ENCODE data around the gene NAXE. TPM values are rescaled to one million over a fixed set of nuclear protein-coding genes. Genes with fewer than 3 reads are reported as not detected.

Gene NAXE
- total and polyA plus RNA-seq, 2 of the 13 experiments (the other 11 are each of a cell fraction or from before 2014, with no cell fraction given), result 39.4 to 59.4 TPM

- intact Hi-C loops (cut with micrococcal nuclease; ENCODE audit: unreplicated experiment), result no loop called here
- DNase-seq (ENCODE audit: low spot score) (no peak), FAIRE-seq (no peak), ATAC-seq (no peak)
- Histone ChIP-seq H4K20me1 (ENCODE audit: insufficient read depth, low read length) (no peaks in the 10 kb centered on the region), H3K4me2 (ENCODE audit: low read depth, low read length) (no peak overlapping the region), H3K27me3 (ENCODE audit: control insufficient read depth in 1 of 2, insufficient read depth in 2 of 2, low read length in 2 of 2) (no peaks in the 10 kb centered on the region), H3K27ac (ENCODE audit: extremely low read length, insufficient read depth, low read length) (no peak overlapping the region), H3K79me2 (ENCODE audit: insufficient read depth, low read length) (no peaks in the 10 kb centered on the region), H3K4me1 (ENCODE audit: insufficient read depth, low read length) (no peaks in the 10 kb centered on the region), H3K36me3 (replicated peaks in 1 of 2; ENCODE audit: control insufficient read depth in 1 of 2, insufficient read depth in 2 of 2, low read length in 2 of 2) (peaks cover 15 to 44% of the 10 kb centered on the region in 2 experiments; a peak in 4 of 5 replicates), H3K9me3 (ENCODE audit: low read length) (no peaks in the 10 kb centered on the region), H3K9ac (ENCODE audit: insufficient read depth, low read depth, low read length) (no peak overlapping the region), H2AFZ (ENCODE audit: low read length) (no peak overlapping the region), H3K4me3 (replicated peaks in 1 of 3; ENCODE audit: insufficient read depth in 1 of 3, low read depth in 2 of 3, low read length in 3 of 3) (no peak overlapping the region)
- in situ Hi-C loops (cut with HindIII; ENCODE audit: extremely low pct_ligation_motif_present, low pct_unique_long_range_greater_than_20kb), result no loop called here
- ChIA-PET CTCF (ENCODE audit: low intra/inter-chr PET ratio, low total read pairs) (no interaction called here), POLR2A (no interaction called here)
- TF ChIP-seq PHF21A (CRISPR knock-in tag; IDR thresholded peaks at IDR 0.05) (no peak), FOSL1 (CRISPR knock-in tag; IDR thresholded peaks at IDR 0.05; ENCODE audit: borderline replicate concordance) (no peak), HDAC2 (CRISPR knock-in tag; IDR thresholded peaks at IDR 0.05) (no peak), YY1 (IDR thresholded peaks at IDR 0.05; ENCODE audit: insufficient read depth, insufficient replicate concordance, low read depth, low read length) (no peak)
- 94% methylated on average over 7 of the region's 8 CpGs for WGBS (ENCODE audit: low lambda C conversion rate)
- no TSS peak for BruUV-seq (replicated peaks)
These were observed 32.3 kb upstream of the NAXE start for GRCh38 chr1:156559086-156559796.

GRCh38 chr1:156559797-156560385 is 31.7 kb upstream of the NAXE start:
- FAIRE-seq (no peak), ATAC-seq (no peak), DNase-seq (ENCODE audit: low spot score) (no peak)
- no TSS peak for BruUV-seq (replicated peaks)
- Histone ChIP-seq H2AFZ (ENCODE audit: low read length) (no peak overlapping the region), H3K79me2 (ENCODE audit: insufficient read depth, low read length) (no peaks in the 10 kb centered on the region), H3K9ac (ENCODE audit: insufficient read depth, low read depth, low read length) (no peak overlapping the region), H3K27ac (ENCODE audit: extremely low read length, insufficient read depth, low read length) (no peak overlapping the region), H3K4me2 (ENCODE audit: low read depth, low read length) (no peak overlapping the region), H3K9me3 (ENCODE audit: low read length) (no peaks in the 10 kb centered on the region), H4K20me1 (ENCODE audit: insufficient read depth, low read length) (no peaks in the 10 kb centered on the region), H3K4me3 (replicated peaks in 1 of 3; ENCODE audit: insufficient read depth in 1 of 3, low read depth in 2 of 3, low read length in 3 of 3) (no peak overlapping the region), H3K27me3 (ENCODE audit: control insufficient read depth in 1 of 2, insufficient read depth in 2 of 2, low read length in 2 of 2) (no peaks in the 10 kb centered on the region), H3K4me1 (ENCODE audit: insufficient read depth, low read length) (no peaks in the 10 kb centered on the region), H3K36me3 (replicated peaks in 1 of 2; ENCODE audit: control insufficient read depth in 1 of 2, insufficient read depth in 2 of 2, low read length in 2 of 2) (peaks cover 15 to 45% of the 10 kb centered on the region in 2 experiments; a peak in 4 of 5 replicates)
- POLR2A ChIA-PET, result no interaction called here
- CTCF ChIA-PET (ENCODE audit: low intra/inter-chr PET ratio, low total read pairs), result no interaction called here
- WGBS (ENCODE audit: low lambda C conversion rate), result 86% methylated on average over 5 of the region's 5 CpGs
- intact Hi-C loops (cut with micrococcal nuclease; ENCODE audit: unreplicated experiment) (no loop called here), in situ Hi-C loops (cut with HindIII; ENCODE audit: extremely low pct_ligation_motif_present, low pct_unique_long_range_greater_than_20kb) (no loop called here)
- TF ChIP-seq EHMT2 (IDR thresholded peaks at IDR 0.05; ENCODE audit: borderline replicate concordance, low read depth, low read length) (no peak), FOXO1 (CRISPR knock-in tag; IDR thresholded peaks at IDR 0.05) (no peak), HMG20B (CRISPR knock-in tag; conservative IDR thresholded peaks at IDR 0.05) (no peak), MIER3 (CRISPR knock-in tag; IDR thresholded peaks at IDR 0.05; ENCODE audit: borderline replicate concordance) (no peak), YEATS2 (CRISPR knock-in tag; IDR thresholded peaks at IDR 0.05; ENCODE audit: borderline replicate concordance) (no peak), U2AF1 (optimal IDR thresholded peaks at IDR 0.05; ENCODE audit: low read depth, low read length) (no peak), ATF1 (CRISPR knock-in tag; IDR thresholded peaks at IDR 0.05) (no peak), BORCS8-MEF2B (CRISPR knock-in tag; IDR thresholded peaks at IDR 0.05) (no peak), CC2D1A (CRISPR knock-in tag; IDR thresholded peaks at IDR 0.05) (no peak), ZNF567 (CRISPR knock-in tag; IDR thresholded peaks at IDR 0.05; ENCODE audit: borderline replicate concordance) (no peak), ZNF660 (CRISPR knock-in tag; IDR thresholded peaks at IDR 0.05; ENCODE audit: borderline replicate concordance, low read depth) (no peak), GABPA (IDR thresholded peaks at IDR 0.05; ENCODE audit: low read depth, low read length) (no peak), GABPA (CRISPR knock-in tag; IDR thresholded peaks at IDR 0.05; ENCODE audit: low read depth) (no peak), SAFB2 (CRISPR knock-in tag; IDR thresholded peaks at IDR 0.05; ENCODE audit: borderline replicate concordance, low read depth) (no peak)

All from HepG2 (cell line).